HG03103 (cell line): ENCODE results near the gene CEP68.
"Not testable (repeated sequence)": the region's sequence is repeated elsewhere in the genome, so short reads cannot be mapped to it uniquely, and the experiment has no call there.

Experiments
- ATAC-seq: cut with Tn5 transposase; IDR thresholded peaks from one replicate; pipeline ENCODE4 v1.9.1; 2021; ENCODE audit warnings: low read depth; ENCODE audit not compliant: unreplicated experiment

CEP68 gene

GRCh38 chr2:65030476-65031332 lies 25.5 kb upstream of the CEP68 start:
- no peak for ATAC-seq

GRCh38 chr2:65031341-65032018 lies 24.7 kb upstream of the CEP68 start:
- ATAC-seq: no peak

DNA sequence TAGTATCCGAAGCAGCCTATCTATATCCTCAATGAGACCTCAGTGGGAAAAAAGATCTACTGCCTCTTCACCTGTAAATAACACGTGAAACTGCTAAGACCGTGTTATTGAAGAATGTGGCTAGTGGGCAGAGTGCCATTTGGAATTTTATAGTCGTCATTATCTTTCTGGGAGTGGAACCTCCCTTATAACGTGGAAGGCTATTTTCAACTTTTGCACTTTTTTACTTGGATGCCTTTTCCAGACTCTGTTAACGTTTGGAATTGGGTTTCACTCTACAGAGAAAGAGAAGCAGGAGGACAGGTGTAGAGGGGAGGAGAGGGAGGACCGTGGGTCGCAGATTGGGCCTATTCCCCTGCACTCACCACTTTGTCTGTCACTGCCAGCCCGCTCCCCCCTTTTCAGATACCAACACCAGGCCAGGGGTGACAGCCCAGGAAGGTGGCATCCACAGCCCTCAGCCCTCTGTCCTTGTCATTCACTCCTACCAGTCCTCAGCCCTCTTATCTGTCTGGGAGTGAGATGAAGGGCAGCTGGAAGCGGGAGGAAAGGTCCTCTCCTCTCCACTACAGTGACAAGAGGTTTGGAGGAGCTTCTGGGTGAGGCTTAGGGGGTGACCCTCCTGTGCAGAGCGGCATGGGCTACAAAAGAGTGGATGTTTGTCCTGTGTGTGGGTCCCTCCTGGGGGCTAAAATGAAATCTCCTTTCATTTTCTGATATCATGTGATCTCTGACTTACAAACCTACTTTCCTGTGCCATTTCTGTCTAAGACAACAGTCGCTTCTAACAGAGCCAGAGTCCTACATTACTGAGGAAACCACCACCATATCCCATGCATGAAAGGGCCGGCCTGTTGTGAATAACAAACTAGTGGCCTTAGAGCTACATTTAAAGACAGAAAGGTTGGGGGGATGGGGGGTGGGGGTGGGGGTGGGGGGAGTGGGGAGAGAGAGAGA lies 23.9 kb upstream of the CEP68 start:
- ATAC-seq: no peak

- no peak for ATAC-seq
Observed at GRCh38 chr2:65033178-65033577, 23.0 kb upstream of the CEP68 start.

DNA sequence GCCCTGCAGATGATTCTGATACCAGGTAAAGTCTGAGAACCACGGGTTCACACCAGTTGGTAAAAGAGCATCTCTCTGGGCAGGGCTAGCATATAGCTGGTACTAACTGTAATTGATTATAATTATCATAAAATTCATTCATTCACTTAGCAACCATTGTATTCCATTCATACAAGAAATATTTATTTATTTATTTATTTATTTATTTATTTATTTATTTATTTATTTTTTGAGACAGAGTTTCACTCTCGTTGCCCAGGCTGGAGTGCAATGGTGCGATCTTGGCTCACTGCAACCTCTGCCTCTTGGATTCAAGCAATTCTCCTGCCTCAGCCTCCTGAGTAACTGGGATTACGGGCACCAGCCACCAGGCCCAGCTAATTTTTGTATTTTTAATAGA lies 22.5 kb upstream of the CEP68 start:
- not testable (repeated sequence) for ATAC-seq

- ATAC-seq: no peak
Observed at GRCh38 chr2:65035351-65035943, 20.8 kb upstream of the CEP68 start.

DNA sequence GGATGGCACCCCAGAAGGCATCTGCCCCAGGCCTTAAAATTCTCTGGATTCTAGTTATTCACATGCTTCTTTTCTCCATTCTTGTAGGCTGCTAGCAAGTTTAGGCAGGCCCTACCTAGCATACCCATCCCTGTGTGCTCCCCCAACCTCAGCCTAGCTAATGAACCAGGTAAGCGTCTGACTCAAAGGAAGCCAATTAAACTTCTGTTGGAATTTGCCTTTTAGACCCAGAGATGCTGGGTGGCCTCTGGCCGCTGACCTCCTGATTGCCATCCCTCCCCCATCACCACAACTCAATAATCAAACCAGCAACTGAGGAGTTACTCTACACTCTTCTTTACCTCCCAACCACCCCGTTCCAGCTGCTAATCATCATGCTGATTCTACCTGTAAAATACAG lies 19.0 kb upstream of the CEP68 start:
- no peak for ATAC-seq

- no peak for ATAC-seq
Observed at GRCh38 chr2:65039640-65040039, 16.6 kb upstream of the CEP68 start.

DNA sequence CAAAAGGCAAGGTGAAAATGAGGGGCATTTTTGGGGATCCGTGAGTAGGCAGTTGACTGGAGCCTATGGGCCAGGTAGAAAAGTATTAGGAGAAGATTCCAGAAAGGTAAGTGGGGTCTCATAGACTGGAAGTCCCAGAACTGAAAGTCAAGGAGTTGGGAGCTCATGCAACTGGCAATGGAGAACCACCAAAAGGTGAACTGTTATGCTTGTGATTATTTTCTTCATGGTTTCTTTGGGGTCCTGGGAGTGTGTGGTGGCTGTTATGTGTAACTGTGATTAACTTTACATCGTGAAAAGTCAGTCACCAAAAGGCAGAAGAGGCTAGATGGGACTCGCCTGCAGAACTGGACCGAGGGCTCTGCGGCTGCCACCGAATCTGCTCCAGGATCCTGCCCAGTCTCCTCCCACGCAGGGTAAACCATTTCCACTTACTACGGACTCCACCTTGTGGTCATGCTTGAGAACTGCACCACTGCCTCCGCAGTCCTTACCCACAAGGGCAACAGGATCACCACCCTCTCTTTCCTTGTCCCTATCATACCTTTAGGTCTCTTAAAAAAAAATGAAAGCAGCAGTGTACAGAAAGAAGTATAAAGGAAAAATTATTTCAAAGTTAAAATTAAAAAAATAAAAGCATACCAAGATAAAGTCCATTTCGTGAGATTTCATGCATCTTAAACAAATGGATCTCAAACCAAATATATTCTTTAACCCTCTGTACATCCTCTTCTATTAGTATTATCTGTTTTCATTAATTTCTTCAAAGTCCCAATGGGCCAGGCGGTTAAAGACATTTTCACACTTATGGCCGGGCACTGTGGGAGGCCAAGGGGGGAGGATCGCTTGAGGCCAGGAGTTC lies 15.6 kb upstream of the CEP68 start:
- ATAC-seq: no peak

- no peak for ATAC-seq
Observed at GRCh38 chr2:65043001-65043400, 13.2 kb upstream of the CEP68 start.

DNA sequence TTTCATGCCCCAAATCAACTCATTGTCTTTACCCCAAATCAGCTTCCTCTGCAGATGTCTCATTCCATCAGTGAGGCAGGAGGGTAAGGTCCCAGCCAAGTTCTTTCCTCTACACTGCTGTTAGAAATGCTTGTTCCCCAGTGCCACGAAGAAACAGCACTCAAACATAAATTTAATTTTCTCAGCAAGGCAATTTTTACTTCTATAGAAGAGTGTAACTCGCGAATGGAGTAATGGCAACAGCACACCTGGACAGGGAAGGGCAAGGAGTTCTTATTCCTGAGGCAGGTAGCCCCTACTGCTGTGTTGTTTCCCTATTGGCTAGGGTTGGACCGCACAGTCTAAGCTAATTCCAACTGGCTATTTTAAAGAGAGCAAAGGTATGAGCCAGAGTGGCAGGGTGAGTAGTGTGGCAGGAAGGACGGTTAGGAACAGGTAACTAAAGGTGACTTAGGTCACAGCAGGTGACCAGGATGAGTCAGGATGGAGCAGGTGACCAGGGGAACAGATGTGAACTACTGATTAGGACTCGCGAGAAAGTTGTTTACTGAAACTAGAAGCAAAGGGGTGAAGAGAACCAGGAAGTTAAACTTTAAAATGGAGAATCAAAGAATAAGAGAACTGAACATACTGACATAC lies 12.0 kb upstream of the CEP68 start:
- no peak for ATAC-seq

DNA sequence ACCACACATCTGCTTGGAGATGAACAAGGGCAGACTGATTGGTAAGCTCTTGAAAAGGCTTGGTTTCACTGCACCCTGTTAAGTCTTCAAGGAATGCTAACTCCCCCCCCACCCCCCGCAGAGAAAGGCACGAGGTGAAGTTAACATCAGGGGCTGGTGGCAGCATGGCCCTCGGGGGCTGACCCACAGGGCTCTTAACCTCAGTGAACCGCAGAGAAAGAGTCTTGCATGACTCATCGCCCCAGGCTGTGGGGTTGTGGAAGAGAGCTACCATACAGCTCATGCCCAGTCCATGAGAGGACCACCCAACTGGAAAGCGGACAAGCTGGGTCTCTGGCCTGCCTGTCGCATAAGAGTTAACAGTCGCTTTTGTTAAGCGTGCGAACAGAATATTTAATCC lies 10.6 kb upstream of the CEP68 start:
- no peak for ATAC-seq

- ATAC-seq: no peak
Observed at GRCh38 chr2:65046633-65047407, 9.4 kb upstream of the CEP68 start.

DNA sequence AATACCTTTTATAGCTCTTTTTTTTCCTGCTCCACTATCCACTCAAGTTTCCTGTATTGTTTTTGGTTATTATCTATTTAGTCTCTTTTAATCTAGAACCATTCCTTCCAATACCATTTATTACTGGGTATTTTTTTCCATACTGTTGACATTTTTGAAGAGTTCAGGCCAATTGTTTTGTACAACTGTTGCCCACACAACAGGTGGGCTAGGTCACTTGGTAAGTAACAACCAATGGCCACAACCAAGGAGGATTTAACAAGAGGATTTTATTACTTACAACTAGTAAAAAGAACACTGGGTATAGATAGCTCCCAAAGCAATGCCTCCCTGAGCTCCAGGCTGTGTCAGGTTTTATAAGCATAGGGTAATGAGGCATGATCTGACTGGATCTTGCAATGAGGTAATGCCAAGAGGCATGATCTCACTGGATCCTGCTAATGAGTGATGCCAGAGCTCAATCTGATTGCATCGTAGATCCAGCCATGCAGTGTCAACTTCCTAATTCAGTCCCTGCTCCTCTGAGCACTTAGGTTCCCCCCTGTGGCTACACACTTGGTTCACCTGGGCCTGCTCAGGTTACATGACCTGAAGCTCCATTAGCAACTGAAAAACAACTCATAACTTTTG lies 7.1 kb upstream of the CEP68 start:
- no peak for ATAC-seq

- ATAC-seq: no peak
Observed at GRCh38 chr2:65050931-65051330, 5.3 kb upstream of the CEP68 start.

DNA sequence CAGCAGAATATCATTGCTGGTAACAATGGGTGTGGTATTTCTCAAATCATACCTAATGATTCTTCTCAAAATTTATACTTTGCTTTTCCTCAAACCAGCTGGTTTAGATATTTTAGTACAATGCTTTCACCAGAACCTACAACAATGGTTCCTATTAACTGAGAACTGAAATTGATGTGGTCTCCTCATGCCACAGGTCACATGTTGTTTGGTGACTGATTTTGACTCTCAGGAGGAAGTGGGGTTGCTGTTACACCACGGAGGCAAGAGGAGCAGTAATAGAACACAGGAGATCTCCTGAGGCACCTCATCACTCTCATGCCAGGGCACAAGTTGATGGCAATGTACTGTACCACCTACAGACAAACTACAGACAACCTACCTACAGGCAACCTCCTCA lies 3.0 kb upstream of the CEP68 start:
- ATAC-seq: peak; percentile 49

DNA sequence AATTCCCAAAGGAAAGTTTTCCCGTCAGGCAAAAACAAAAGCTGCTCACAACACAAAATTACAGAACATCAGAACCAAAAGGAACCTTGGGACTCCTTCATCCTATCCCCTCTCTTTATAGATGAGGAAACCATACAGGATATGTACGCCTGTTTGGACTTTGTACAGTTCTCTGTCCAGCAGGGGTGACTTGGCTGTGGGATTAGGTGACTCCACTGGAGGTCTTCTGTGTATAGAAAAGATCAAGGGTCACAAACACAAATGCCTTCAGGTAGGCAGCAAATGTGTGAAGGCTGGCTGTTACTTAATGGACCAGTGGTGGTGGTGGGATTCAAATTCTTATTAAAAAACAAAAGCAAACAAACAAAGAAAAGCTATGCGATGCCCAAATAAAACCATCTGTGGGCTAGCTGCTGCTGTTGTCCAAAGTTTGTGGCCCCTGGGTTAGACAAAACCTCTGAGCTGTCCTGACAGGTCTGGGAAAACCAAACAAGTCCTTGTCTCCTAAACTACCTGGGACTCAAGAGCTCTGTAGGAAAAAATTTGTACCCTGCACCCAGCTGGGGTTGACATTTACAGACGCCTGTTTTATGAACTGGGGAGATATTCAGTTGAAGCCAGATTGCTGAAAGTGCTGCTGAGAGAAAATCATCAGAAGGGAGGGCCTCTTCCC lies 1.3 kb upstream of the CEP68 start:
- no peak for ATAC-seq
